ENCODE data around the gene ZNF343.

- TF ChIP-seq CTCF (IDR thresholded peaks at IDR 0.05) = no peak
- TF ChIP-seq POLR2A (IDR thresholded peaks at IDR 0.05) = no peak
These were observed 48.5 kb downstream of the ZNF343 start for GRCh38 chr20:2459981-2460751.
